ENCODE results near the gene OR52N5.

DNA sequence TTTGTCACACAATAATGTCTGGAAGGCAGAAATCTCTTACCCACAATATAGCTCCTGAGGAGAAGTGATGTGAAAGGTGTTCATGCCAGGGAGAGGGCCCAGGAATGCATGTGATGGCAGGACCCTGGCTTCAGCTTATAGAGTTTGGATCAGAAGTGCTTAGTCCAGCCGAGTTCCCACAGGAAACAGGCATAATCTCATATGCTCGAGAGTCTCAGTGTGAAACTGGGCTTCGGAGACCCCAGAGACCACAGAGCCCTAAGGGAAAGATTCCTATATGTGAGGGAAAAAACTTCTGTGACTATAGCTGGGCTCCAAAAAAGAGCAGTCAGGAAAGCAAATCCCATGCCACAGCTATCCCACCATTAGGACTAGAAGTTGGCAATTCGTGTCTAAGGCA is at the start of gene OR52N5:
- TF ChIP-seq, protein P1, sequence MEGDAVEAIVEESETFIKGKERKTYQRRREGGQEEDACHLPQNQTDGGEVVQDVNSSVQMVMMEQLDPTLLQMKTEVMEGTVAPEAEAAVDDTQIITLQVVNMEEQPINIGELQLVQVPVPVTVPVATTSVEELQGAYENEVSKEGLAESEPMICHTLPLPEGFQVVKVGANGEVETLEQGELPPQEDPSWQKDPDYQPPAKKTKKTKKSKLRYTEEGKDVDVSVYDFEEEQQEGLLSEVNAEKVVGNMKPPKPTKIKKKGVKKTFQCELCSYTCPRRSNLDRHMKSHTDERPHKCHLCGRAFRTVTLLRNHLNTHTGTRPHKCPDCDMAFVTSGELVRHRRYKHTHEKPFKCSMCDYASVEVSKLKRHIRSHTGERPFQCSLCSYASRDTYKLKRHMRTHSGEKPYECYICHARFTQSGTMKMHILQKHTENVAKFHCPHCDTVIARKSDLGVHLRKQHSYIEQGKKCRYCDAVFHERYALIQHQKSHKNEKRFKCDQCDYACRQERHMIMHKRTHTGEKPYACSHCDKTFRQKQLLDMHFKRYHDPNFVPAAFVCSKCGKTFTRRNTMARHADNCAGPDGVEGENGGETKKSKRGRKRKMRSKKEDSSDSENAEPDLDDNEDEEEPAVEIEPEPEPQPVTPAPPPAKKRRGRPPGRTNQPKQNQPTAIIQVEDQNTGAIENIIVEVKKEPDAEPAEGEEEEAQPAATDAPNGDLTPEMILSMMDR (IDR thresholded peaks at IDR 0.05; ENCODE audit: low read length): no peak
- no peak for TF ChIP-seq EZH2 (IDR thresholded peaks at IDR 0.05; ENCODE audit: borderline replicate concordance, low read length)
